WTC11 (cell line): Measurements from ENCODE around the gene DDOST. TPM values are rescaled to one million over a fixed set of nuclear protein-coding genes. Genes with fewer than 3 reads are reported as not detected.

ENCODE experiments used
- ATAC-seq: fragments of 200-7000 bp; cut with Tn5 transposase; 2 replicates; pipeline ENCODE4 v1.10.0; 2021; ENCODE audit warnings: mild to moderate bottlenecking, moderate library complexity
- CTCF ChIA-PET: fragments of 300-600 bp; sonication (Branson Sonifier 250); formaldehyde crosslinking; loops from one replicate; lab custom pipeline; 2021; ENCODE audit warnings: antibody characterized with exemption; lab: Charles Lee
- POLR2A ChIA-PET: fragments of 350-600 bp; sonication (Branson Sonifier 250); formaldehyde crosslinking; loops from one replicate; lab custom pipeline; 2021; ENCODE audit warnings: antibody characterized with exemption; lab: Charles Lee
- DNase-seq: peaks from one replicate; pipeline ENCODE4 v3.0.0; 2021; ENCODE audit warnings: low spot score
- H3K27ac Mint-ChIP-seq: 2 replicates; pipeline ENCODE4 v1.8.0; 2021; ENCODE audit warnings: mixed read lengths
- H3K27me3 Mint-ChIP-seq: 2 replicates; pipeline ENCODE4 v1.8.0; 2021; ENCODE audit warnings: low read depth, mild to moderate bottlenecking, moderate library complexity, mixed read lengths
- H3K36me3 Mint-ChIP-seq: 2 replicates; pipeline ENCODE4 v1.8.0; 2021; ENCODE audit warnings: mixed read lengths
- H3K4me1 Mint-ChIP-seq: 2 replicates; pipeline ENCODE4 v1.8.0; 2022; ENCODE audit warnings: mixed read lengths
- H3K4me3 Mint-ChIP-seq: 2 replicates; pipeline ENCODE4 v1.8.0; 2021; ENCODE audit warnings: mild to moderate bottlenecking, moderate library complexity, mixed read lengths
- H3K9me3 Mint-ChIP-seq: 2 replicates; pipeline ENCODE4 v1.8.0; 2021; ENCODE audit warnings: mixed read lengths
- ATF2 ChIP-seq: sonication (generic); formaldehyde crosslinking; IDR thresholded peaks from 2 replicates; pipeline ENCODE4 v1.8.1; 2022; ENCODE audit warnings: low read depth, missing genetic modification reagents, borderline replicate concordance
- CREM ChIP-seq: sonication (generic); formaldehyde crosslinking; IDR thresholded peaks from 2 replicates; pipeline ENCODE4 v1.8.1; 2022; ENCODE audit warnings: mild to moderate bottlenecking, missing genetic modification reagents, moderate library complexity
- E2F5 ChIP-seq: sonication (generic); formaldehyde crosslinking; IDR thresholded peaks from 2 replicates; pipeline ENCODE4 v1.8.1; 2022; ENCODE audit warnings: mild to moderate bottlenecking, moderate library complexity, missing genetic modification reagents
- ETV6 ChIP-seq: sonication (generic); formaldehyde crosslinking; IDR thresholded peaks from 2 replicates; pipeline ENCODE4 v1.8.1; 2022; ENCODE audit warnings: mild to moderate bottlenecking, missing genetic modification reagents
- FOXK1 ChIP-seq: sonication (generic); formaldehyde crosslinking; IDR thresholded peaks from 2 replicates; pipeline ENCODE4 v1.8.0; 2022; ENCODE audit warnings: mild to moderate bottlenecking, moderate library complexity, missing genetic modification reagents
- JUN ChIP-seq: sonication (generic); formaldehyde crosslinking; IDR thresholded peaks from 2 replicates; pipeline ENCODE4 v1.8.0; 2023; ENCODE audit warnings: mild to moderate bottlenecking, missing genetic modification reagents
- NFATC4 ChIP-seq: fragments of 250-450 bp; sonication (Bioruptor Pico); IDR thresholded peaks from 2 replicates; pipeline ENCODE4 v1.9.0; 2021; ENCODE audit warnings: mild to moderate bottlenecking
- NFYB ChIP-seq: sonication (generic); formaldehyde crosslinking; conservative IDR thresholded peaks from 2 replicates; pipeline ENCODE4 v1.8.0; 2022; ENCODE audit warnings: low read depth, missing genetic modification reagents
- NR1H2 ChIP-seq: sonication (generic); formaldehyde crosslinking; IDR thresholded peaks from 2 replicates; pipeline ENCODE4 v1.9.0; 2021; ENCODE audit warnings: mild to moderate bottlenecking, moderate library complexity, missing genetic modification reagents
- NR3C1 ChIP-seq: sonication (generic); formaldehyde crosslinking; conservative IDR thresholded peaks from 2 replicates; pipeline ENCODE4 v1.8.1; 2023; ENCODE audit warnings: low read depth, mild to moderate bottlenecking, missing genetic modification reagents
- RORB ChIP-seq: fragments of 250-450 bp; sonication (Bioruptor Pico); IDR thresholded peaks from 2 replicates; pipeline ENCODE4 v1.9.0; 2021; ENCODE audit warnings: mild to moderate bottlenecking
- SOX15 ChIP-seq: fragments of 250-450 bp; sonication (Bioruptor Pico); IDR thresholded peaks from 2 replicates; pipeline ENCODE4 v1.9.0; 2021; ENCODE audit warnings: mild to moderate bottlenecking
- SP1 ChIP-seq: sonication (generic); formaldehyde crosslinking; conservative IDR thresholded peaks from 2 replicates; pipeline ENCODE4 v1.8.1; 2022; ENCODE audit warnings: missing genetic modification reagents
- TEAD1 ChIP-seq: sonication (generic); formaldehyde crosslinking; IDR thresholded peaks from 2 replicates; pipeline ENCODE4 v1.8.0; 2022; ENCODE audit warnings: mild to moderate bottlenecking, missing genetic modification reagents
- TEAD4 ChIP-seq: sonication (generic); formaldehyde crosslinking; IDR thresholded peaks from 2 replicates; pipeline ENCODE4 v1.8.0; 2022; ENCODE audit warnings: mild to moderate bottlenecking, missing genetic modification reagents
- ZBTB21 ChIP-seq: sonication (generic); formaldehyde crosslinking; IDR thresholded peaks from 2 replicates; pipeline ENCODE4 v1.8.1; 2023; ENCODE audit warnings: mild to moderate bottlenecking, missing genetic modification reagents, borderline replicate concordance
- ZMAT4 ChIP-seq: fragments of 250-450 bp; sonication (Bioruptor Pico); IDR thresholded peaks from 2 replicates; pipeline ENCODE4 v1.9.0; 2021; ENCODE audit warnings: mild to moderate bottlenecking
- ZNF121 ChIP-seq: sonication (generic); formaldehyde crosslinking; IDR thresholded peaks from 2 replicates; pipeline ENCODE4 v1.8.0; 2023; ENCODE audit warnings: missing genetic modification reagents
- ZNF317 ChIP-seq: sonication (generic); formaldehyde crosslinking; IDR thresholded peaks from 2 replicates; pipeline ENCODE4 v1.8.1; 2023; ENCODE audit warnings: low read depth, mild to moderate bottlenecking, moderate library complexity, missing genetic modification reagents, borderline replicate concordance
- ZNF416 ChIP-seq: fragments of 250-450 bp; sonication (Bioruptor Pico); IDR thresholded peaks from 2 replicates; pipeline ENCODE4 v1.9.0; 2021; ENCODE audit warnings: mild to moderate bottlenecking, inconsistent platforms
- ZNF512 ChIP-seq: sonication (generic); formaldehyde crosslinking; IDR thresholded peaks from 2 replicates; pipeline ENCODE4 v1.8.1; 2022; ENCODE audit warnings: missing genetic modification reagents, borderline replicate concordance
- ZSCAN18 ChIP-seq: fragments of 250-450 bp; sonication (Bioruptor Pico); IDR thresholded peaks from 2 replicates; pipeline ENCODE4 v2.1.2; 2022; ENCODE audit warnings: mild to moderate bottlenecking, moderate library complexity
- total RNA-seq: library from RNA; stranded (reverse); gene quantifications from 3 replicates; pipeline ENCODE4 v1.2.3, GENCODE V29; 2021
- TF ChIP-seq, protein P1 (sequence below): sonication (generic); formaldehyde crosslinking; conservative IDR thresholded peaks from 2 replicates; pipeline ENCODE4 v1.8.1; 2023; ENCODE audit warnings: mild to moderate bottlenecking, low read depth, missing genetic modification reagents, moderate library complexity
- TF ChIP-seq, protein P2 (sequence below): fragments of 200-600 bp; IDR thresholded peaks from 2 replicates; pipeline ENCODE4 v1.8.0; 2022; ENCODE audit warnings: antibody characterized with exemption

Gene DDOST
- total RNA-seq, 1 experiment from 2014 or later = 300 TPM

DNA sequence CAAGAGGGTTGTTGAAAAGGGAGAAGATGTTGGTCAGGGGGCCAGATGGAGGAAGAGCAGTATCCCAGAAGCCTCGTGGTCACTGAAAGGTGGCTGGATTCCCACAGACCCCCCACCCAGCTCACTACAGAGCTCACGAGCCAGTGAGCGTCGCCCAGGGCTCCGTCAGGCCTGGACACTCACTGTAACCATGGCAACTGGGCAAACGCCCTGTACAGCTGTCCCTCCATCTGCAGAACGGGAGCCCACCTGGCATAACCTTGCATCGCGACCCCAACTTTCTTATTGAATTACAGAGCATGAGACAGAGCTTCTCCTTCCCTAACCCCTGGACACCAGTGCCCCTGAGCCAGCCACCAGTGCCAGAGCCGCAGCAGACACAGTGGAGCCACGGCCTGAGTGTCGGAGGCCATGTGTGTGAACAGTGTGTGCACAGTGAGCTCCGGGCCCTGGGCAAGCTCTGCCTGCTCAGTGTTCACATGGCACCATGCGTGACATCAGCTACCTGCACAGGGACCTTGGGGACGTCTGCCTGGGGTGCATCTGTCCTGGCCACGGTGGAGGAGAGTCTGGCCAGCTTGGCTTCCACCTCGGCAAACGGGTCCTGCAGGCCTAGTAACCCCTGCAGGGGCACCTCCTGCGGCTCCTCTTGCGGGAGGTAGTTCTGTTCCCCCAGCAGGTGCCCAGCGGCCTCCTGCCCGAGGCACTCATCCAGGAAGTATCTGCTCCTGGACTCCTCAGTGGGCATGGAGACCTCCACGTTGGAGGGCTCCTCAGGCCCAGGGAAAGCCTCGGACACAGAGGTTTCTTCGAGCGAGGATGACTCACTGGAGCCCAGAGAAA lies 25.9 kb upstream of the DDOST start:
- DNase-seq = no peak
- H3K4me1 Mint-ChIP-seq = no peaks in the 10 kb centered on the region

GRCh38 chr1:20685741-20686140 lies 24.6 kb upstream of the DDOST start:
- no peaks in the 10 kb centered on the region for H3K4me1 Mint-ChIP-seq
- H3K36me3 Mint-ChIP-seq = peaks cover 2% of the 10 kb centered on the region
- POLR2A ChIA-PET = interaction anchor here (0.7 kb wide), 1 partner anchor 18 kb away, joined by 3 read pairs; no protein-coding TSS in a partner anchor
- TF ChIP-seq, protein P1, sequence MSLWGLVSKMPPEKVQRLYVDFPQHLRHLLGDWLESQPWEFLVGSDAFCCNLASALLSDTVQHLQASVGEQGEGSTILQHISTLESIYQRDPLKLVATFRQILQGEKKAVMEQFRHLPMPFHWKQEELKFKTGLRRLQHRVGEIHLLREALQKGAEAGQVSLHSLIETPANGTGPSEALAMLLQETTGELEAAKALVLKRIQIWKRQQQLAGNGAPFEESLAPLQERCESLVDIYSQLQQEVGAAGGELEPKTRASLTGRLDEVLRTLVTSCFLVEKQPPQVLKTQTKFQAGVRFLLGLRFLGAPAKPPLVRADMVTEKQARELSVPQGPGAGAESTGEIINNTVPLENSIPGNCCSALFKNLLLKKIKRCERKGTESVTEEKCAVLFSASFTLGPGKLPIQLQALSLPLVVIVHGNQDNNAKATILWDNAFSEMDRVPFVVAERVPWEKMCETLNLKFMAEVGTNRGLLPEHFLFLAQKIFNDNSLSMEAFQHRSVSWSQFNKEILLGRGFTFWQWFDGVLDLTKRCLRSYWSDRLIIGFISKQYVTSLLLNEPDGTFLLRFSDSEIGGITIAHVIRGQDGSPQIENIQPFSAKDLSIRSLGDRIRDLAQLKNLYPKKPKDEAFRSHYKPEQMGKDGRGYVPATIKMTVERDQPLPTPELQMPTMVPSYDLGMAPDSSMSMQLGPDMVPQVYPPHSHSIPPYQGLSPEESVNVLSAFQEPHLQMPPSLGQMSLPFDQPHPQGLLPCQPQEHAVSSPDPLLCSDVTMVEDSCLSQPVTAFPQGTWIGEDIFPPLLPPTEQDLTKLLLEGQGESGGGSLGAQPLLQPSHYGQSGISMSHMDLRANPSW (CRISPR knock-in tag) = no peak
- no peak for TF ChIP-seq CREM (CRISPR knock-in tag)
- TF ChIP-seq SOX15 (CRISPR knock-in tag) = no peak
- no peak for TF ChIP-seq SP1 (CRISPR knock-in tag)
- TF ChIP-seq RORB (CRISPR knock-in tag) = no peak
- TF ChIP-seq ZMAT4 (CRISPR knock-in tag) = no peak
- TF ChIP-seq ATF2 = no peak
- TF ChIP-seq ZSCAN18 (CRISPR knock-in tag) = no peak
- TF ChIP-seq ZNF512 = no peak
- no peak for TF ChIP-seq E2F5
- no peak for TF ChIP-seq ZNF121 (CRISPR knock-in tag)

More for the DNA sequence above, 25.9 kb upstream of the DDOST start:
- POLR2A ChIA-PET = no interaction called here
- Mint-ChIP-seq H3K27me3 (no peaks in the 10 kb centered on the region), H3K9me3 (no peaks in the 10 kb centered on the region), H3K36me3 (no peaks in the 10 kb centered on the region; the same call in 1 of the 2 replicates), H3K4me3 (no peak overlapping the region), H3K27ac (no peak overlapping the region)
- no peak for ATAC-seq
- CTCF ChIA-PET = interaction anchor here (1.4 to 2.7 kb wide), 2 partner anchors 10 to 41 kb away, joined by 3 to 18 read pairs; no protein-coding TSS in a partner anchor
- TF ChIP-seq TEAD1 (CRISPR knock-in tag) (no peak), ZNF317 (CRISPR knock-in tag) (no peak), NFATC4 (CRISPR knock-in tag) (no peak), ZNF512 (no peak), FOXK1 (CRISPR knock-in tag) (no peak), NR3C1 (CRISPR knock-in tag) (no peak), NR1H2 (CRISPR knock-in tag) (no peak), ETV6 (CRISPR knock-in tag) (no peak), JUN (no peak), ZBTB21 (CRISPR knock-in tag) (no peak), NFYB (CRISPR knock-in tag) (no peak), TEAD4 (CRISPR knock-in tag) (no peak), ZNF416 (CRISPR knock-in tag) (no peak)
- TF ChIP-seq, protein P2, sequence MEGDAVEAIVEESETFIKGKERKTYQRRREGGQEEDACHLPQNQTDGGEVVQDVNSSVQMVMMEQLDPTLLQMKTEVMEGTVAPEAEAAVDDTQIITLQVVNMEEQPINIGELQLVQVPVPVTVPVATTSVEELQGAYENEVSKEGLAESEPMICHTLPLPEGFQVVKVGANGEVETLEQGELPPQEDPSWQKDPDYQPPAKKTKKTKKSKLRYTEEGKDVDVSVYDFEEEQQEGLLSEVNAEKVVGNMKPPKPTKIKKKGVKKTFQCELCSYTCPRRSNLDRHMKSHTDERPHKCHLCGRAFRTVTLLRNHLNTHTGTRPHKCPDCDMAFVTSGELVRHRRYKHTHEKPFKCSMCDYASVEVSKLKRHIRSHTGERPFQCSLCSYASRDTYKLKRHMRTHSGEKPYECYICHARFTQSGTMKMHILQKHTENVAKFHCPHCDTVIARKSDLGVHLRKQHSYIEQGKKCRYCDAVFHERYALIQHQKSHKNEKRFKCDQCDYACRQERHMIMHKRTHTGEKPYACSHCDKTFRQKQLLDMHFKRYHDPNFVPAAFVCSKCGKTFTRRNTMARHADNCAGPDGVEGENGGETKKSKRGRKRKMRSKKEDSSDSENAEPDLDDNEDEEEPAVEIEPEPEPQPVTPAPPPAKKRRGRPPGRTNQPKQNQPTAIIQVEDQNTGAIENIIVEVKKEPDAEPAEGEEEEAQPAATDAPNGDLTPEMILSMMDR = no peak

More at GRCh38 chr1:20685741-20686140, 24.6 kb upstream of the DDOST start:
- no peaks in the 10 kb centered on the region for H3K27me3 Mint-ChIP-seq
- no peak overlapping the region for H3K4me3 Mint-ChIP-seq
- no peak for ATAC-seq
- DNase-seq = no peak
- CTCF ChIA-PET = interaction anchor here (1.5 kb wide), 1 partner anchor 12 kb away, joined by 9 read pairs; no protein-coding TSS in a partner anchor
- no peaks in the 10 kb centered on the region for H3K9me3 Mint-ChIP-seq
- H3K27ac Mint-ChIP-seq = no peak overlapping the region
